Immature natural killer cell (primary cell): Measurements from ENCODE around the gene AEBP2. TPM values are rescaled to one million over a fixed set of nuclear protein-coding genes. Genes with fewer than 3 reads are reported as not detected.

Source experiments
- DNase-seq, 3 donors: peaks; one replicate each; pipeline ENCODE4 v3.0.0; 2022; ENCODE audit warnings: mixed read lengths in 1 of 3
- H3K27ac Mint-ChIP-seq, 6 donors: one replicate each; pipeline ENCODE4 v1.8.0; 2020; ENCODE audit warnings: mixed read lengths in 6 of 6, mild to moderate bottlenecking in 5 of 6, inconsistent platforms in 4 of 6, moderate library complexity in 3 of 6
- H3K27me3 Mint-ChIP-seq, 3 donors: one replicate each; pipeline ENCODE4 v1.8.0; 2020 to 2021; ENCODE audit warnings: low read depth in 3 of 3, mild to moderate bottlenecking in 3 of 3, mixed read lengths in 3 of 3, moderate library complexity in 3 of 3, inconsistent platforms in 1 of 3
- H3K36me3 Mint-ChIP-seq, 3 donors: one replicate each; pipeline ENCODE4 v1.8.0; 2020; ENCODE audit warnings: mixed read lengths in 3 of 3, inconsistent platforms in 2 of 3, mild to moderate bottlenecking in 2 of 3
- H3K4me1 Mint-ChIP-seq, 2 donors: one replicate each; pipeline ENCODE4 v1.8.0; 2020; ENCODE audit warnings: inconsistent platforms in 2 of 2, mild to moderate bottlenecking in 2 of 2, mixed read lengths in 2 of 2, moderate library complexity in 1 of 2
- H3K4me3 Mint-ChIP-seq, 5 donors: one replicate each; pipeline ENCODE4 v1.8.0; 2020; ENCODE audit warnings: mild to moderate bottlenecking in 5 of 5, mixed read lengths in 5 of 5, inconsistent platforms in 3 of 5, moderate library complexity in 3 of 5
- H3K9me3 Mint-ChIP-seq, 6 donors: one replicate each; pipeline ENCODE4 v1.8.0; 2020; ENCODE audit warnings: mild to moderate bottlenecking in 6 of 6, mixed read lengths in 6 of 6, inconsistent platforms in 4 of 6, moderate library complexity in 3 of 6
- polyA plus RNA-seq, 3 donors: library from polyadenylated mRNA; unstranded; fragments of 300-500 nt; fragmentation: Illumina TruSeq; gene quantifications; one replicate each; pipeline ENCODE4 v1.2.3, GENCODE V29; 2021

AEBP2 gene
- polyA plus RNA-seq, 3 donors from 2014 or later = 5.4 to 14.9 (median 11.8) TPM

GRCh38 chr12:19431407-19432308 is 7.6 kb upstream of the AEBP2 start:
- Mint-ChIP-seq H3K4me1 (peaks cover 38 to 49% of the 10 kb centered on the region in 2 donors), H3K9me3 (no peaks in the 10 kb centered on the region), H3K27ac (no peak overlapping the region), H3K27me3 (peaks cover 0 to 7% (median 2%) of the 10 kb centered on the region in 3 donors), H3K36me3 (no peaks in the 10 kb centered on the region), H3K4me3 (no peak overlapping the region)
- DNase-seq = no peak

GRCh38 chr12:19432309-19433170 is 6.8 kb upstream of the AEBP2 start:
- Mint-ChIP-seq H3K9me3 (no peaks in the 10 kb centered on the region), H3K27ac (no peak overlapping the region), H3K27me3 (peaks cover 0 to 5% (median 2%) of the 10 kb centered on the region in 3 donors), H3K4me3 (no peak overlapping the region), H3K4me1 (peaks cover 33 to 47% of the 10 kb centered on the region in 2 donors), H3K36me3 (no peaks in the 10 kb centered on the region)
- no peak for DNase-seq

- DNase-seq = no peak
- Mint-ChIP-seq H3K4me1 (peaks cover 28 to 51% of the 10 kb centered on the region in 2 donors), H3K27me3 (peaks cover 6 to 11% (median 9%) of the 10 kb centered on the region in 3 donors), H3K27ac (peak overlapping the region; percentile 16 to 87 (median 77)), H3K36me3 (no peaks in the 10 kb centered on the region), H3K9me3 (no peaks in the 10 kb centered on the region), H3K4me3 (peak overlapping the region in 4 of 5 donors; percentile 27 to 56 (median 52))
These were observed 4.8 kb upstream of the AEBP2 start for GRCh38 chr12:19434538-19434937.

- Mint-ChIP-seq H3K27ac (peak overlapping the region in 4 of 6 donors; percentile 59 to 76 (median 64)), H3K27me3 (peaks cover 10 to 22% (median 19%) of the 10 kb centered on the region in 3 donors), H3K9me3 (no peaks in the 10 kb centered on the region), H3K36me3 (no peaks in the 10 kb centered on the region), H3K4me1 (peaks cover 35 to 57% of the 10 kb centered on the region in 2 donors), H3K4me3 (no peak overlapping the region)
- no peak for DNase-seq
These were observed 3.3 kb upstream of the AEBP2 start for GRCh38 chr12:19435831-19436497.

GRCh38 chr12:19436931-19437330 is 2.4 kb upstream of the AEBP2 start:
- H3K4me1 Mint-ChIP-seq = peaks cover 45 to 67% of the 10 kb centered on the region in 2 donors

GRCh38 chr12:19437996-19438395 is 1.3 kb upstream of the AEBP2 start:
- no peak for DNase-seq
- Mint-ChIP-seq H3K9me3 (no peaks in the 10 kb centered on the region), H3K4me3 (peak overlapping the region in 3 of 5 donors; percentile 17 to 75 (median 29)), H3K4me1 (peaks cover 51 to 77% of the 10 kb centered on the region in 2 donors), H3K27ac (peak overlapping the region; percentile 22 to 96 (median 52)), H3K27me3 (peaks cover 10 to 22% (median 21%) of the 10 kb centered on the region in 3 donors), H3K36me3 (peaks cover 0 to 3% (median 0%) of the 10 kb centered on the region in 3 donors)

More at GRCh38 chr12:19436931-19437330, 2.4 kb upstream of the AEBP2 start:
- Mint-ChIP-seq H3K4me3 (no peak overlapping the region), H3K27me3 (peaks cover 10 to 22% (median 21%) of the 10 kb centered on the region in 3 donors), H3K9me3 (no peaks in the 10 kb centered on the region), H3K36me3 (peaks cover 0 to 3% (median 0%) of the 10 kb centered on the region in 3 donors), H3K27ac (peak overlapping the region in 3 of 6 donors; percentile 12 to 56 (median 48))
- no peak for DNase-seq

- H3K4me3 Mint-ChIP-seq = peak overlapping the region; percentile 93 to 99 (median 99)
- H3K4me1 Mint-ChIP-seq = peaks cover 53 to 85% of the 10 kb centered on the region in 2 donors
These were observed 947 bp downstream of the AEBP2 start for GRCh38 chr12:19440019-19440858.

GRCh38 chr12:19440916-19441315 is 1.6 kb downstream of the AEBP2 start:
- no peak for DNase-seq
- H3K4me3 Mint-ChIP-seq = peak overlapping the region; percentile 93 to 99 (median 99)

More at GRCh38 chr12:19440019-19440858, 947 bp downstream of the AEBP2 start:
- H3K36me3 Mint-ChIP-seq = peaks cover 0 to 3% (median 0%) of the 10 kb centered on the region in 3 donors
- no peaks in the 10 kb centered on the region for H3K9me3 Mint-ChIP-seq
- peaks cover 10 to 22% (median 21%) of the 10 kb centered on the region in 3 donors for H3K27me3 Mint-ChIP-seq
- H3K27ac Mint-ChIP-seq = peak overlapping the region; percentile 94 to 98 (median 97)
- peak; percentile 57 to 65 (median 59) for DNase-seq

GRCh38 chr12:19443585-19443984 is 4.3 kb downstream of the AEBP2 start:
- H3K4me1 Mint-ChIP-seq = peaks cover 68 to 88% of the 10 kb centered on the region in 2 donors
- DNase-seq = no peak
- H3K27me3 Mint-ChIP-seq = peaks cover 10 to 25% (median 21%) of the 10 kb centered on the region in 3 donors
- H3K27ac Mint-ChIP-seq = peak overlapping the region in 2 of 6 donors; percentile 7 to 27
- no peaks in the 10 kb centered on the region for H3K9me3 Mint-ChIP-seq
- H3K36me3 Mint-ChIP-seq = peaks cover 0 to 6% (median 0%) of the 10 kb centered on the region in 3 donors
- no peak overlapping the region for H3K4me3 Mint-ChIP-seq

More at GRCh38 chr12:19440916-19441315, 1.6 kb downstream of the AEBP2 start:
- Mint-ChIP-seq H3K9me3 (no peaks in the 10 kb centered on the region), H3K27me3 (peaks cover 10 to 22% (median 21%) of the 10 kb centered on the region in 3 donors), H3K4me1 (peaks cover 51 to 85% of the 10 kb centered on the region in 2 donors), H3K27ac (peak overlapping the region; percentile 94 to 98 (median 97)), H3K36me3 (peaks cover 0 to 3% (median 0%) of the 10 kb centered on the region in 3 donors)

- DNase-seq = no peak
- peaks cover 0 to 6% (median 0%) of the 10 kb centered on the region in 3 donors for H3K36me3 Mint-ChIP-seq
- peak overlapping the region; percentile 4 to 73 (median 49) for H3K27ac Mint-ChIP-seq
- peak overlapping the region; percentile 35 to 62 (median 52) for H3K4me3 Mint-ChIP-seq
- peaks cover 66 to 88% of the 10 kb centered on the region in 2 donors for H3K4me1 Mint-ChIP-seq
- peaks cover 7 to 20% (median 16%) of the 10 kb centered on the region in 3 donors for H3K27me3 Mint-ChIP-seq
- no peaks in the 10 kb centered on the region for H3K9me3 Mint-ChIP-seq
These were observed 4.8 kb downstream of the AEBP2 start for GRCh38 chr12:19444097-19444496.

GRCh38 chr12:19447386-19447785 is 8.1 kb downstream of the AEBP2 start:
- H3K27ac Mint-ChIP-seq = peak overlapping the region in 3 of 6 donors; percentile 7 to 48 (median 45)
- H3K4me3 Mint-ChIP-seq = no peak overlapping the region
- DNase-seq = no peak
- H3K4me1 Mint-ChIP-seq = peaks cover 67 to 93% of the 10 kb centered on the region in 2 donors
- peaks cover 0 to 3% (median 0%) of the 10 kb centered on the region in 3 donors for H3K36me3 Mint-ChIP-seq
- H3K27me3 Mint-ChIP-seq = peaks cover 0 to 4% (median 0%) of the 10 kb centered on the region in 3 donors
- H3K9me3 Mint-ChIP-seq = no peaks in the 10 kb centered on the region

- Mint-ChIP-seq H3K4me3 (no peak overlapping the region), H3K27ac (peak overlapping the region in 2 of 6 donors; percentile 28 to 54), H3K36me3 (peaks cover 0 to 3% (median 0%) of the 10 kb centered on the region in 3 donors), H3K4me1 (peaks cover 75 to 89% of the 10 kb centered on the region in 2 donors), H3K27me3 (peaks cover 0 to 5% (median 1%) of the 10 kb centered on the region in 3 donors), H3K9me3 (no peaks in the 10 kb centered on the region)
- DNase-seq = no peak
These were observed 10.5 kb downstream of the AEBP2 start for GRCh38 chr12:19449814-19450213.
